ENCODE measurements around the gene THUMPD3.
A peak's percentile ranks its signal among the peaks of the same experiment; 100 is the strongest.

- TF ChIP-seq GATA1 (IDR thresholded peaks at IDR 0.05; ENCODE audit: low read depth, low read length) (no peak), POLR2A (IDR thresholded peaks at IDR 0.05; ENCODE audit: low read length) (peak; percentile 40)
These were observed 24.4 kb downstream of the THUMPD3 start for GRCh38 chr3:9387322-9387655.

Data from erythroblast (primary cell).